ENCODE data around the gene PCNP.
"Not testable (repeated sequence)": the region's sequence is repeated elsewhere in the genome, so short reads cannot be mapped to it uniquely, and the experiment has no call there.

Gene PCNP, protein sequence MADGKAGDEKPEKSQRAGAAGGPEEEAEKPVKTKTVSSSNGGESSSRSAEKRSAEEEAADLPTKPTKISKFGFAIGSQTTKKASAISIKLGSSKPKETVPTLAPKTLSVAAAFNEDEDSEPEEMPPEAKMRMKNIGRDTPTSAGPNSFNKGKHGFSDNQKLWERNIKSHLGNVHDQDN

GRCh38 chr3:101573449-101574387 lies at the start of gene PCNP:
Gene PCNP (plus strand): TSS chr3:101574180. CDS start chr3:101574216, 36 bp downstream.
- DNase-seq, result peak; percentile 100

DNA sequence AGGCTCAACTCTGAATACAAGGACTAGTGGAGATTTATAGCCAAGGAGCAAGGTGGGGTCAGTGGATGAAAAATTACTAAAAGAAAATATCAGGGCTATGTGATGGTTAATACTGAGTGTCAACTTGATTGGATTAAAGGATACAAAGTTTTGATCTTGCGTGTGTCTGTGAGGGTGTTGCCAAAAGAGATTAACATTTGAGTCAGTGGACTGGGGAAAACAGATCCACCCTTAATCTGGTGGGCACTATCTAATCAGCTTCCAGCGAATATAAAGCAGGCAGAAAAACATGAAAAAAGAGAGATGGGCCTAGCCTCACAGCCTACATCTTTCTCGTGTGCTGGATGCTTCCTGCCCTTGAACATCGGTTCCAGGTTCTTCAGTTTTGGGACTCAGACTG lies 46.5 kb upstream of the PCNP start:
- DNase-seq, result no peak

DNA sequence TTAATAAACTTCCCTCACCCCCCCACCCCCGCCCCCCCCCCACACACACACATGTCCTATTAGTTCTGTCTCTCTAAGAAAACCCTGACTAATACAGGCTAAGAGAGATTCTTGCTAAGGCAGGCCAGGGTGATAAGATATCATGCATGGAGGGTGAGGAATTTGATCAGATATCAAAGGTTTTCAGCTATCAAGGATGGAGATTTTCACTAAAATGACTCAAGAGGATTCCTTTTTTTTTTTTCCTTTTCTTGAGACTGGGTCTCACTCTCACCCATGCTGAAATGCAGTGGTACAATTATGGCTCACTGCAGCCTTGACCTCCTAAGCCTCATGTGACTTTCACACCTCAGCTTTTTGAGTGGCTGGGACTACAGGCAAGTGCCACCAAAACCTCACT lies 46.1 kb upstream of the PCNP start:
- DNase-seq, result no peak

- DNase-seq, result no peak
Measured at GRCh38 chr3:101529816-101530685, 43.9 kb upstream of the PCNP start.

DNA sequence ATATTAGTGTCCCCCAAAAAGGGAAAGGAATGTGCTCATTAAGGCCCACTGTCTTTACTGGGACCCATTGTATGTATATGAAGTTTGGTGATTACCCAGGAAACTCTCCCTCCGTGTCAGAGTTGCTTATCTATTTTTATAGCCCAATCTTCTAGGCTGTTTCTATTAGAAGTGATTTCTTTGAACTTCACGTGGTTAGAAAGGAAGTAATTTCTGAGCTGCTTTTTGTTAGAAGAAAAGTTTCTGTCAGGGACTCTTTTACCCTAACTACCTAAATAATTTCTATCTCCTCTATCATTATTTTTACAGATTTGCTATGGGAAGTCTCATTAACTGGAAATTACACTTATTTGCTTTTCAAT lies 43.3 kb upstream of the PCNP start:
- DNase-seq, result no peak

GRCh38 chr3:101531473-101532086 lies 42.4 kb upstream of the PCNP start:
- DNase-seq, result no peak

GRCh38 chr3:101532783-101533602 lies 41.0 kb upstream of the PCNP start:
- no peak for DNase-seq

GRCh38 chr3:101533603-101533968 lies 40.4 kb upstream of the PCNP start:
- no peak for DNase-seq

- no peak for DNase-seq
Measured at GRCh38 chr3:101535221-101535620, 38.8 kb upstream of the PCNP start.

GRCh38 chr3:101536266-101536665 lies 37.7 kb upstream of the PCNP start:
- DNase-seq, result no peak

DNA sequence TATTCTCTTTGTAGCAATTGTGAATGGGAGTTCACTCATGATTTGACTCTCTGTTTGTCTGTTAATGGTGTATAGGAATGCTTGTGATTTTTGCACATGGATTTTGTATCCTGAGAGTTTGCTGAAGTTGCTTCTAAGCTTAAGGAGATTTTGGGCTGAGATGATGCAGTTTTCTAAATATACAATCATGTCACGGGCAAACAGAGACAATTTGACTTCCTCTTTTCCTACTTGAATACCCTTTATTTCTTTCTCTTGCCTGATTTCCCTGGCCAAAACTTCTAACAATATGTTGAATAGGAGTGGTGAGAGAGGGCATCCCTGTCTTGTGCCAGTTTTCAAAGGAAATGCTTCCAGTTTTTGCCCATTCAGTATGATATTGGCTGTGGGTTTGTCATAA lies 37.0 kb upstream of the PCNP start:
- DNase-seq, result not testable (repeated sequence)

- DNase-seq, result no peak
Measured at GRCh38 chr3:101542957-101543356, 31.0 kb upstream of the PCNP start.

GRCh38 chr3:101544161-101544850 lies 29.7 kb upstream of the PCNP start:
- DNase-seq, result no peak

GRCh38 chr3:101548527-101549105 lies 25.4 kb upstream of the PCNP start:
- DNase-seq, result no peak

DNA sequence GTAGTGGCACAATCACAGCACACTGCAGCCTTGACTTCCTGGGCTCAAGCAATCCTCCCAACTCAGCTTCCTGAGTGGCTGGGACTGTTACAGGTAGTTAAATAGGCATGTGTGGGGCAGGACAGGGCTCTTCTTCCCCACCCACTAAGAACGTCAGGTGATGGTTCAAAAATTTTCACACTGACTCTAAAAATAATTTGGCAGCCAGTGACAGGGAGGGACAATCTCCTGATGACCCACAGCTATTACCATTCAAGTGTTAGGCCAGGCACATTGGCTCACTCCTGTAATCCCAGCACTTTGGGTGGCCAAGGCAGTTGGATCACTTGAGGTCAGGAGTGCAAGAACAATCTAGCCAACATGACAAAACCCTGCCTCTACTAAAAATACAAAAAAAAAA lies 24.5 kb upstream of the PCNP start:
- no peak for DNase-seq

DNA sequence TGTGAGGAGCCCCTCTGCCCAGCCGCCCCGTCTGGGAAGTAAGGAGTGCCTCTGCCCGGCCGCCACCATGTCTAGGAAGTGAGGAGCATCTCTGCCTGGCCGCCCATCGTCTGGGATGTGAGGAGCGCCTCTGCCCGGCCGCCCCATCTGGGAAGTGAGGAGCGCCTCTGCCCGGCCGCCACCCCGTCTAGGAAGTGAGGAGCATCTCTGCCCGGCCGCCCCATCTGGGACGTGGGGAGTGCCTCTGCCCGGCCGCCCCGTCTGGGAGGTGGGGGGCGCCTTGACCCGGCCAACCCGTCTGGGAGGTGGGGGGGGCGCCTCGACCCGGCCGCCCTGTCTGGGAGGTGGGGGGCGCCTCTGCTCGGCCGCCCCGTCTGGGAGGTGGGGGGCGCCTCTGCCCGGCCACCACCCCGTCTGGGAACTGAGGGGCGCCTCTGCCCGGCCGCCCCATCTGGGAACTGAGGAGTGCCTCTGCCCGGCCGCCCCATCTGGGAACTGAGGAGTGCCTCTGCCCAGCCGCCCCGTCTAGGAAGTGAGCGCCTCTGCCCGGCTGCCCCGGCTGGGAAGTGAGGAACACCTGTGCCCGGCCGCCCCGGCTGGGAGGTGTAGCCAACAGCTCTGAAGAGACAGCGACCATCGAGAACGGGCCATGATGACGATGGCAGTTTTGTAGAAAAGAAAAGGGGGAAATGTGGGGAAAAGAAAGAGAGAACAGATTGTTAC lies 22.5 kb upstream of the PCNP start:
- DNase-seq, result not testable (repeated sequence)

GRCh38 chr3:101553381-101553780 lies 20.6 kb upstream of the PCNP start:
- DNase-seq, result not testable (repeated sequence)

- no peak for DNase-seq
Measured at GRCh38 chr3:101556064-101556463, 17.9 kb upstream of the PCNP start.

DNA sequence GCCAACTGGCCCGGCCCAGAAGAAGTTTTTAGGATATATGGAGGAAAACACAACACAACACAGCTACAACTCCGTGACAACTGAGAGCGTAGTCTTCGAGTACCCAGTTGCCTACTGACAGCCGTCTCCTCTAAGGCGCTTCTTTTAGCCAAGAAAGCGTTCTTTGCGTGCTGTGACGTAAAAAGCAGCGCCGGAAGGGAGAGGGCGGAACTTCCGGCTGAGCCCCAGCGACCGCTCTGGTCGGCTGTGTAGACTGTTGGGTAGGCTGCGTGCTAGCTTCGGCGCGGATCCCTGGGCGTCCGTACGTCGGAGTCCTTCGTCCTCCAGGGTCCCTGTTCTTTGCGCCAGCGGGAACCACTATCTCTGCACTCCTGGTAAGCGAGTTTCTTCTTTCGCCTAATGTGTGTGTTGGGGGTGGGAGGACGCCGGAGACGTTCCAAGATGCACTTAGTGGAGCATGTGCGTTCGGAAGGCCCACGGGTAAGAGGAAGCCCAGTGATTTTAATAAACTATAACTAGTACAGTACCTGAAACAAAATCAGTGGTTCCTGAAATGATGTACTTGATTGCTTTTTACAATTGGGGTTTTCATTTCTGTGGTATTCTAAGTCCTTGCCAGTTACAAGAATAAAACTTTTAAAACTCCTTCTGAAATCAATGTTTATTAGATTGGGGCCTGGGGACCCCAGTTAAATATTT lies 12.2 kb upstream of the PCNP start, which contains the start of gene TRMT10C:
TSS of gene TRMT10C (plus strand) at position 239 of the 699 bp plus-strand sequence. CDS start 2,914 bp downstream, outside the sequence.
- peak; percentile 96 for DNase-seq
